ENCODE data around the gene AHRR.
"Not testable (repeated sequence)": the region's sequence is repeated elsewhere in the genome, so short reads cannot be mapped to it uniquely, and the experiment has no call there.

GRCh38 chr5:486597-486996 lies 165.1 kb downstream of the AHRR start:
- not testable (repeated sequence) for TF ChIP-seq CTCF, POLR2A (IDR thresholded peaks at IDR 0.05)
